H54 (cell line): ENCODE measurements around the gene GRK6.

ENCODE experiments used
- DNase-seq: peaks from one replicate; pipeline ENCODE4 v3.0.0; 2011; ENCODE audit warnings: low spot score, mixed read lengths; ENCODE audit not compliant: insufficient read length
- FAIRE-seq: peaks from 3 replicates; lab custom pipeline; 2011; peaks lifted over from hg19 to GRCh38; lab: Jason Lieb, UNC
- POLR2A ChIP-seq: IDR thresholded peaks from 2 replicates; pipeline ENCODE4 v1.6.1; 2011; ENCODE audit warnings: low read depth, mild to moderate bottlenecking, low read length

The GRK6 gene

DNA sequence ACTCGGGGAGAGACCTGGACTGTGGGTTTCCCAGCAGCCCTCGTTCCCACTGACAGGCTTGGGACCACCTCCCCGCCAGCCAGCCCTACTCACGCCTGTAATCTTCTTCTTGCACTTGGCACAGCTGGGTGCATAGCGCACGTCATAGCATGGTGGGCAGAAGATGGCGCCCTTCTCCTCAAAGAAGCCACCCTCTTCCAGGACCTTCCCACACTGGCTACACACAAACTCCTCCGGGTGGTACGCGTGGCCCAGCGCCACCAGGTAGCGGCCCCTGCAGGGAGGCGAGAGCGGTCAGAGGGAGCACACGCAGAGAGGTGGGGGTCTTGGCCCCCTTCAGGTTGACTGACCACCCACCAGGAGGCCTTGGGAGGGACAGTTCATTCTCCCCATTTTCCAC lies 61.5 kb downstream of the GRK6 start:
- FAIRE-seq: no peak
- DNase-seq: no peak
- no peak for TF ChIP-seq POLR2A

DNA sequence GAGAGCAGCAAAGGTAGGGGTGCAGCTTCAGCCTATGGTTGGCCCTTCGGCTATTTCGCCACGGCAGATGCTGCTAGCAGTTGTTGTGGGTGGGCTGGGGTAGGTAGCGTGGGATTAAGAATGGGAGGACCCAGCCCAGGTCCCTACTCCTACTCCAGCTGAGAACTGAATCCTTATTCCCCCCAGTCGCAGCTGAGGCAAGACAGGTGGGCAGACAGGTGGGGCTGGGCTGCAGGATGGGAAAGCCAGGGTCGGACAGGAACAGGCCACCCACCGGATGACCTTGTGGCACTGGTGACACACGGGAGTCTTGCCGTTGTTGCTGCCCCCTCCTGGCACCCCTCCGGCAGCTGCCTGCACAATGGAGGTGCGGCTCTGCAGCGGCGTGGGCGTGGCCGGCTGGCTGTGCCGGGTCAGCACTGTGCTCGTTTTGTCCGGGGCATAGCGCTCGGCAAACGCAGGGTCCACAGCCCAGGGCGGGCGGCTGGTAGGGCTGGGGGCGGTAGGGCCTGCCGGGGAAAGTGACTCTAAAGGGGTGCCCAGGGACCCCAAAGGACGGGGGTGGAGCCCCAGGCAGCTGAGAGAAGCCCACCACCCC lies 62.7 kb downstream of the GRK6 start:
- DNase-seq (no peak), FAIRE-seq (no peak)
- TF ChIP-seq POLR2A: no peak

DNA sequence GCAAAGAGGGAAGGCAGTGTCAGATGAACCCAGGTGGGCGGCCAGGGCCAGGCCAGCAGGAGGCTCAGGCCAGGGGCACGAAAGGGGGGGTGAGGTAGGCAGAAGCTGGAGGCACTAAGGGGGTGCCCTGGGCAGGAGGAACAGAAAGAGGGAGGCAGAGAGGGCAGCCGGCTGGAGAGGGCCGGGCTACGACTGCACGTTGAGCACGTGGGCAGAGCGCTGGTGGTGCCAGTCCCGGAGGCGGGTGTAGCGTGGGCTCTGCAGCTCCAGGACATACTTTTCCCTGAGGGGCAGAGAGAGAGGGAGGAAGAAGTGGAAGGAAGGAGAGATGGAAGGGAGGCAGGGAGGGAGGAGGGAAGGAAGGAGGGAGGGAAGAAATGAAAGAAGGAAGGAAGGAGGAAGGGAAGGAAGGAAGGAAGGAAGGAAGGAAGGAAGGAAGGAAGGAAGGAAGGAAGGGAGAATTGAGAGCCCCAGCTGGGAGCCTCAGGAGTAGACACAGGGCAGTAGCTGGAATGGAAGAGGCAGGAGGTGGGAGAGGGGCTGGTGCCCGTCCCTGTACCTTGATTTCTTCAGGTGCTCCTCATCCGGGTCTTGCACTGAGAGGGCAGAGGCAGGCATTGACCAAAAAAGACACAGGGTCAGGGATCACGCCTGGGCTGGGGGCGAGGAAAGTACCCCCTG lies 64.0 kb downstream of the GRK6 start:
- DNase-seq (no peak), FAIRE-seq (no peak)
- TF ChIP-seq POLR2A: no peak

DNA sequence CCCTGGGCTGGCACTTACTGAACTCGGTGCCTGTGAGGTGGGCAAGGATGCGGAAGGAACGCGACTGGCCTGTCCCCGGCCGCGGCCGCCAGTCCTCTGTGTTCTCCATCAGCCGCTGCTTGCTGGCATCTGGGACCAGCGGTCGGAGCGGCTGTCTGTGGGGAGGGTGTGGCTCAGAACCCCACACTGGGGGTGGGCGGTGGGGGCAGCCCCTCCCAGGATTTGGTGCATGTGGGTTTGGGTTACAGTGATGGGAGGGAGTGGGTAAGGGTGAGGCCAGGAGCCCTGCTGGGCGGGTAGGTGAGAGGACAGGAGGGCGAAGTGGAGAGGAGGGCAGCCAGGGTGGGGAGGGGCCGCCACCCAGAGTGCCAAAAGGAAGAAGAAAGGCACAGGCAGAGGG lies 64.5 kb downstream of the GRK6 start:
- no peak for TF ChIP-seq POLR2A
- DNase-seq: no peak
- no peak for FAIRE-seq

DNA sequence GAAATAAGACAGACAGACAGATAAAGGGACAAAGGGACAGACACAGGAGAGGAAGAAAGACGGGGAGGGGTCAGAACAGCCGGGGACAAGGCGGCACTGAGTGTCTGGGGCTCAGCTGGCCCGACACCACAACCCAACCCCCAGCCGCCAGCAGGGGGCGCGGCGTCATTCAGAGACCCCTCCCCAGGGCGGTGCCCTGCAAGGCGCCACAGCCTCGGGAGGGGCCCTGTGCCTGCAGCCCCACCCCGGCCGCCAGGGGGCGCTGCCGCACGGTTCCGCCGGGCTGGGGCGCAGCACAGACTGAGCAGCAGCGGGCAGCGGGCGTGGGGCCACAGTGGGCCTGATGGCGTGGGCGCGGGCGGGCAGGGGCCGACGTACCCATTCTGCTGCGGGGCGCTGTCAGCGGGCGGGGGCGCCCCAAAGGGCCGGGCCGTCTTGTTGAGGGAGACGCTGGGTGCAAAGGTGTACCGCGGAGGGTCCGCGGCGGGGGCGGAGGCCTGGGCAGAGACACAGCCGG lies 65.0 kb downstream of the GRK6 start:
- no peak for TF ChIP-seq POLR2A
- FAIRE-seq (no peak), DNase-seq (no peak)

DNA sequence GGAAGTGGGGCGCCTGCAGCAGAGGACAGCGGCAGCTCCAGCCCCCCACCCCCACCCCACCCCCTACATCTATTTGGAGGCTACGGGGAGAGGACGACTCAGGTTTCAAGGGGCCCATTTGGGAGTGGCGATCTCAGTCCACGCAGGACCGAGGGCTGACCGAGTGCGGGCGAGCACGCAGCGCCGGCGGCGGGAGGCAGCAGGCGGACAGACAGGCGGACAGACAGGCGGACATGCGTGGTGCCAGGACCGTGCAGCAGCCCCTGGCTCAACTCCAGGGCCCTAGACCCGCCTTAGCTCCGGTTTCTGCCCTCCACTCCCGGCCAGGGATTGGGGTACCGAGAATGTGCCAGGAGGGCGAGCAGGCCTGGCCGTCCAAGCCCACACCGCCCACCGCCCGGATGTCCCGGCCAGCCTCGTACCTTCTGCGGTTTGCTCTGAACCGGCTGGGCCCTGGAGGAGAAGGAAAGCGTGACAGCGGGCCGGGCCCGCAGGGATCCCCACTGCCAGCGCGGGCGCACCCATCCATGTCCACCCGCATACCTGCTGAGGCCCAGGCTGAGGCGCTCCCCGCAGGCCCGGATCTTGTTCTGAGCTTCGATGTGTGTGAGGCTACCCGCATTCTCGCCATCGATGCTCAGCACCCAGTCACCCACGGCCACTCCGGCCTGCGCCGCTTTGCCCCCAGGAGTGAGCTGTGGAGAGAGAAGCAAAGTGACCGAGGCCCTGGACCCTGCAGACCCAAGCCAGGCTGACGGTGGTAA lies 65.7 kb downstream of the GRK6 start:
- no peak for TF ChIP-seq POLR2A
- no peak for DNase-seq
- no peak for FAIRE-seq
